Ectodermal cell (in vitro differentiated cells): ENCODE results near the gene KHDC4.

Experiments
- H3K27ac ChIP-seq: 2 replicates; pipeline ENCODE4 v1.7.0; 2013; ENCODE audit warnings: mild to moderate bottlenecking, low read depth, low read length; ENCODE audit not compliant: insufficient read depth, poor library complexity, severe bottlenecking
- H3K27me3 ChIP-seq: 2 replicates; pipeline ENCODE4 v1.7.0; 2013; ENCODE audit warnings: mild to moderate bottlenecking, low read length; ENCODE audit not compliant: insufficient read depth, control insufficient read depth, poor library complexity, severe bottlenecking
- H3K36me3 ChIP-seq: one replicate; pipeline ENCODE4 v1.7.0; 2013; ENCODE audit warnings: low read length; ENCODE audit not compliant: control insufficient read depth, insufficient read depth
- H3K4me1 ChIP-seq: one replicate; pipeline ENCODE4 v1.7.0; 2013; ENCODE audit warnings: low read length; ENCODE audit not compliant: control insufficient read depth, insufficient read depth
- H3K4me3 ChIP-seq: 2 replicates; pipeline ENCODE4 v1.7.0; 2013; ENCODE audit warnings: low read depth, low read length, control low read depth; ENCODE audit not compliant: insufficient read depth
- H3K9me3 ChIP-seq: 2 replicates; pipeline ENCODE4 v1.7.0; 2013; ENCODE audit warnings: mild to moderate bottlenecking, low read length, moderate library complexity; ENCODE audit not compliant: control insufficient read depth
- WGBS, 2 experiments: methylation state at CpG; one replicate each; pipeline ENCODE4 v1.1.7; 2013; ENCODE audit warnings: missing lambda C conversion rate in 2 of 2; 5-methylcytosine and 5-hydroxymethylcytosine counted together

KHDC4 gene

GRCh38 chr1:155954645-155955044 is 20.4 kb upstream of the KHDC4 start:
- peaks cover 78% of the 10 kb centered on the region for H3K36me3 ChIP-seq
- no peak overlapping the region for H3K27ac ChIP-seq
- H3K9me3 ChIP-seq = no peaks in the 10 kb centered on the region
- no peak overlapping the region for H3K4me3 ChIP-seq
- no peaks in the 10 kb centered on the region for H3K27me3 ChIP-seq
- 98 to 99% methylated on average over 3 of the region's 3 CpGs for WGBS, 2 experiments
- no peaks in the 10 kb centered on the region for H3K4me1 ChIP-seq

- Histone ChIP-seq H3K27ac (no peak overlapping the region), H3K4me1 (no peaks in the 10 kb centered on the region), H3K9me3 (no peaks in the 10 kb centered on the region), H3K4me3 (no peak overlapping the region), H3K27me3 (no peaks in the 10 kb centered on the region), H3K36me3 (peaks cover 67% of the 10 kb centered on the region)
- 96 to 97% methylated on average over 13 of the region's 13 CpGs for WGBS, 2 experiments
Observed at GRCh38 chr1:155952505-155952890, 18.3 kb upstream of the KHDC4 start.

- H3K27ac ChIP-seq = no peak overlapping the region
- no peaks in the 10 kb centered on the region for H3K27me3 ChIP-seq
- H3K36me3 ChIP-seq = peaks cover 66% of the 10 kb centered on the region
- WGBS, 2 experiments = 98% methylated on average over 6 of the region's 6 CpGs
- no peaks in the 10 kb centered on the region for H3K4me1 ChIP-seq
- no peaks in the 10 kb centered on the region for H3K9me3 ChIP-seq
- no peak overlapping the region for H3K4me3 ChIP-seq
Observed at GRCh38 chr1:155951753-155952504, 17.7 kb upstream of the KHDC4 start.

GRCh38 chr1:155950829-155951228 is 16.6 kb upstream of the KHDC4 start:
- WGBS, 2 experiments = 96 to 97% methylated on average over 27 of the region's 27 CpGs
- Histone ChIP-seq H3K27me3 (no peaks in the 10 kb centered on the region), H3K4me1 (no peaks in the 10 kb centered on the region), H3K36me3 (peaks cover 60% of the 10 kb centered on the region), H3K9me3 (no peaks in the 10 kb centered on the region), H3K27ac (no peak overlapping the region), H3K4me3 (no peak overlapping the region)

- Histone ChIP-seq H3K4me1 (peaks cover 5% of the 10 kb centered on the region), H3K27me3 (no peaks in the 10 kb centered on the region), H3K9me3 (no peaks in the 10 kb centered on the region), H3K4me3 (no peak overlapping the region), H3K27ac (no peak overlapping the region), H3K36me3 (peaks cover 44% of the 10 kb centered on the region)
- WGBS, 2 experiments = 91 to 97% methylated on average over 8 of the region's 8 CpGs
Observed at GRCh38 chr1:155947741-155948140, 13.5 kb upstream of the KHDC4 start.

GRCh38 chr1:155947292-155947691 is 13.1 kb upstream of the KHDC4 start:
- Histone ChIP-seq H3K9me3 (no peaks in the 10 kb centered on the region), H3K36me3 (peaks cover 39% of the 10 kb centered on the region), H3K27me3 (no peaks in the 10 kb centered on the region), H3K4me3 (no peak overlapping the region), H3K4me1 (peaks cover 5% of the 10 kb centered on the region), H3K27ac (no peak overlapping the region)
- WGBS, 2 experiments = 91 to 94% methylated on average over 4 of the region's 4 CpGs

GRCh38 chr1:155946633-155947219 is 12.5 kb upstream of the KHDC4 start:
- no peak overlapping the region for H3K4me3 ChIP-seq
- peaks cover 34% of the 10 kb centered on the region for H3K36me3 ChIP-seq
- no peaks in the 10 kb centered on the region for H3K27me3 ChIP-seq
- H3K4me1 ChIP-seq = peaks cover 5% of the 10 kb centered on the region
- H3K9me3 ChIP-seq = no peaks in the 10 kb centered on the region
- H3K27ac ChIP-seq = no peak overlapping the region
- 94 to 95% methylated on average over 8 of the region's 8 CpGs for WGBS, 2 experiments

- 80 to 87% methylated on average over 6 of the region's 6 CpGs for WGBS, 2 experiments
- peaks cover 5% of the 10 kb centered on the region for H3K4me1 ChIP-seq
- no peak overlapping the region for H3K4me3 ChIP-seq
- no peaks in the 10 kb centered on the region for H3K27me3 ChIP-seq
- no peaks in the 10 kb centered on the region for H3K9me3 ChIP-seq
- no peak overlapping the region for H3K27ac ChIP-seq
- peaks cover 12% of the 10 kb centered on the region for H3K36me3 ChIP-seq
Observed at GRCh38 chr1:155944444-155944799, 10.2 kb upstream of the KHDC4 start.

GRCh38 chr1:155942578-155943141 is 8.4 kb upstream of the KHDC4 start:
- no peak overlapping the region for H3K27ac ChIP-seq
- 93% methylated on average over 11 of the region's 11 CpGs for WGBS, 2 experiments
- no peak overlapping the region for H3K4me3 ChIP-seq
- H3K4me1 ChIP-seq = peaks cover 5% of the 10 kb centered on the region
- H3K9me3 ChIP-seq = no peaks in the 10 kb centered on the region
- no peaks in the 10 kb centered on the region for H3K27me3 ChIP-seq
- H3K36me3 ChIP-seq = peaks cover 10% of the 10 kb centered on the region

GRCh38 chr1:155941845-155942531 is 7.8 kb upstream of the KHDC4 start:
- H3K27ac ChIP-seq = no peak overlapping the region
- H3K9me3 ChIP-seq = no peaks in the 10 kb centered on the region
- peaks cover 5% of the 10 kb centered on the region for H3K36me3 ChIP-seq
- H3K4me3 ChIP-seq = no peak overlapping the region
- H3K4me1 ChIP-seq = peaks cover 5% of the 10 kb centered on the region
- no peaks in the 10 kb centered on the region for H3K27me3 ChIP-seq
- 95% methylated on average over 29 of the region's 29 CpGs for WGBS, 2 experiments
